Activated T-cell treated with anti-CD3 and anti-CD28 coated beads for 4 hours (primary cell): ENCODE results near the gene E2F1.
"Not testable (repeated sequence)": the region's sequence is repeated elsewhere in the genome, so short reads cannot be mapped to it uniquely, and the experiment has no call there.

ENCODE experiments used
- DNase-seq: peaks from one replicate; pipeline ENCODE4 v3.0.0-alpha.2; 2020

Gene E2F1

GRCh38 chr20:33710681-33711445 is 24.7 kb upstream of the E2F1 start:
- DNase-seq: no peak

- no peak for DNase-seq
Measured at GRCh38 chr20:33709905-33710541, 23.8 kb upstream of the E2F1 start.

GRCh38 chr20:33709398-33709797 is 23.2 kb upstream of the E2F1 start:
- no peak for DNase-seq

- no peak for DNase-seq
Measured at GRCh38 chr20:33707668-33708067, 21.5 kb upstream of the E2F1 start.

- no peak for DNase-seq
Measured at GRCh38 chr20:33704197-33704924, 18.2 kb upstream of the E2F1 start.

- DNase-seq: no peak
Measured at GRCh38 chr20:33703498-33704137, 17.4 kb upstream of the E2F1 start.

GRCh38 chr20:33702861-33703260 is 16.7 kb upstream of the E2F1 start:
- DNase-seq: no peak

GRCh38 chr20:33701629-33702450 is 15.7 kb upstream of the E2F1 start:
- no peak for DNase-seq

- not testable (repeated sequence) for DNase-seq
Measured at GRCh38 chr20:33700696-33701441, 14.7 kb upstream of the E2F1 start.

GRCh38 chr20:33698966-33699365 is 12.8 kb upstream of the E2F1 start:
- not testable (repeated sequence) for DNase-seq

- no peak for DNase-seq
Measured at GRCh38 chr20:33697129-33697528, 10.9 kb upstream of the E2F1 start.

- DNase-seq: no peak
Measured at GRCh38 chr20:33696448-33696847, 10.3 kb upstream of the E2F1 start.

- DNase-seq: no peak
Measured at GRCh38 chr20:33694639-33695012, 8.4 kb upstream of the E2F1 start.

GRCh38 chr20:33693741-33694638 is 7.8 kb upstream of the E2F1 start:
- no peak for DNase-seq

- DNase-seq: no peak
Measured at GRCh38 chr20:33693289-33693688, 7.1 kb upstream of the E2F1 start.

GRCh38 chr20:33689973-33690372 is 3.8 kb upstream of the E2F1 start:
- peak; percentile 33 for DNase-seq

GRCh38 chr20:33689493-33689892 is 3.3 kb upstream of the E2F1 start:
- DNase-seq: no peak

GRCh38 chr20:33688938-33689424 is 2.8 kb upstream of the E2F1 start:
- no peak for DNase-seq

- no peak for DNase-seq
Measured at GRCh38 chr20:33687993-33688937, 2.1 kb upstream of the E2F1 start.
